ENCODE results near the gene FGGY. TPM values are rescaled to one million over a fixed set of nuclear protein-coding genes. Genes with fewer than 3 reads are reported as not detected.

FGGY gene
- total and polyA plus RNA-seq, 11 donors: 7.2 to 42.9 (median 32.0) TPM

- DNase-seq (no peak), ATAC-seq (no peak)
- Histone ChIP-seq H3K4me1 (no peaks in the 10 kb centered on the region), H3K36me3 (no peaks in the 10 kb centered on the region), H3K27ac (no peak overlapping the region), H3K4me3 (no peak overlapping the region), H3K27me3 (peaks cover 0 to 5% (median 0%) of the 10 kb centered on the region in 9 donors), H3K9me3 (peaks cover 0 to 3% (median 0%) of the 10 kb centered on the region in 12 donors)
- intact Hi-C loops (cut with DNase I): no loop called here
- TF ChIP-seq POLR2A (IDR thresholded peaks at IDR 0.05): no peak
- no peak for TF ChIP-seq CTCF (IDR thresholded peaks at IDR 0.05)
Measured at GRCh38 chr1:59805554-59805953, 508.7 kb downstream of the FGGY start.

Small RNA genes within 50 kb of the gene (microRNA-seq; reads per million reads assigned to microRNA genes)
- 0 to 0.06 (median 0) reads per million in 4 donors for gene MIR4711
